HuH-7.5 (cell line): ENCODE measurements around the gene SAFB.
A peak's percentile ranks its signal among the peaks of the same experiment; 100 is the strongest.
"Not testable (repeated sequence)": the region's sequence is repeated elsewhere in the genome, so short reads cannot be mapped to it uniquely, and the experiment has no call there.

Experiments
- DNase-seq: peaks from one replicate; pipeline ENCODE4 v3.0.0; 2011; ENCODE audit warnings: low spot score

The SAFB gene

GRCh38 chr19:5684694-5685430 lies 62.0 kb downstream of the SAFB start:
- DNase-seq = no peak

GRCh38 chr19:5686326-5686646 lies 63.4 kb downstream of the SAFB start:
- DNase-seq = no peak

GRCh38 chr19:5686647-5687359 lies 63.9 kb downstream of the SAFB start:
- DNase-seq = peak; percentile 100

GRCh38 chr19:5687360-5688198 lies 64.7 kb downstream of the SAFB start:
- DNase-seq = no peak

- not testable (repeated sequence) for DNase-seq
Measured at GRCh38 chr19:5688262-5688881, 65.5 kb downstream of the SAFB start.

- peak; percentile 99 for DNase-seq
Measured at GRCh38 chr19:5690125-5690954, 67.5 kb downstream of the SAFB start, which contains the start of gene RPL36. Gene RPL36 (plus strand): TSS chr19:5690295. CDS start chr19:5690508, 213 bp downstream.

GRCh38 chr19:5690955-5691821 lies 68.3 kb downstream of the SAFB start:
- DNase-seq = peak; percentile 70

- no peak for DNase-seq
Measured at GRCh38 chr19:5691822-5692722, 69.2 kb downstream of the SAFB start.

- no peak for DNase-seq
Measured at GRCh38 chr19:5692723-5693194, 69.9 kb downstream of the SAFB start.

GRCh38 chr19:5693195-5694166 lies 70.6 kb downstream of the SAFB start:
- no peak for DNase-seq

- DNase-seq = no peak
Measured at GRCh38 chr19:5694167-5694955, 71.5 kb downstream of the SAFB start.

- no peak for DNase-seq
Measured at GRCh38 chr19:5694956-5695648, 72.2 kb downstream of the SAFB start.

GRCh38 chr19:5695649-5696195 lies 72.8 kb downstream of the SAFB start:
- DNase-seq = no peak

GRCh38 chr19:5696196-5697021 lies 73.5 kb downstream of the SAFB start:
- no peak for DNase-seq
